Left colon (tissue), 2 donors: ENCODE measurements around the gene RRP8. TPM values are rescaled to one million over a fixed set of nuclear protein-coding genes. Genes with fewer than 3 reads are reported as not detected.
A peak's percentile ranks its signal among the peaks of the same experiment; 100 is the strongest.

Experiments used
- ATAC-seq: fragments of 200-7000 bp; cut with Tn5 transposase; one replicate; pipeline ENCODE4 v1.9.1; 2020; ENCODE audit warnings: mild to moderate bottlenecking, moderate library complexity
- DNase-seq, 2 donors: peaks; one replicate each; pipeline ENCODE4 v3.0.0-alpha.2; 2020
- intact Hi-C, 2 donors: fragments of 100-400 bp; cut with DNase I in 1 of 2; cut with micrococcal nuclease in 1 of 2; formaldehyde crosslinking; loops; one replicate each; pipeline versions ENCODE4 v1.11.2 to v1.14.0; 2022; cut with DNase I, micrococcal nuclease
- total RNA-seq, 2 donors: library from RNA; stranded (reverse); fragmentation: NEBNext Ultra II Directional; extraction: Animal tissue kit (Norgen Biotek cat#: 25700); gene quantifications; one replicate each; pipeline ENCODE4 v1.2.1, GENCODE V29; 2021
- donor health status: DM: no; HTN: no; CAD: no.
- donor health status: DM: yes; HTN: yes; CAD: no.

Gene RRP8
- total RNA-seq, 2 donors from 2014 or later: 16.5 to 16.8 TPM

GRCh38 chr11:6634534-6634933 is 31.1 kb upstream of the RRP8 start:
- intact Hi-C loops: no loop called here
- DNase-seq: no peak
- ATAC-seq: no peak

- no peak for DNase-seq
- intact Hi-C loops: no loop called here
- ATAC-seq: no peak
Observed at GRCh38 chr11:6633422-6634408, 30.3 kb upstream of the RRP8 start.

- ATAC-seq (no peak), DNase-seq (no peak)
- intact Hi-C loops: no loop called here
Observed at GRCh38 chr11:6632116-6633073, 29.0 kb upstream of the RRP8 start.

- intact Hi-C loops: no loop called here
- DNase-seq: peak in 1 of 2 donors; percentile 18
- no peak for ATAC-seq
Observed at GRCh38 chr11:6631361-6631890, 28.0 kb upstream of the RRP8 start.

GRCh38 chr11:6630632-6631291 is 27.3 kb upstream of the RRP8 start:
- ATAC-seq: no peak
- intact Hi-C loops: no loop called here
- peak in 1 of 2 donors; percentile 21 for DNase-seq

GRCh38 chr11:6629892-6630631 is 26.6 kb upstream of the RRP8 start:
- peak; percentile 71 for ATAC-seq
- intact Hi-C loops: no loop called here
- DNase-seq: peak in 1 of 2 donors; percentile 51

GRCh38 chr11:6629573-6629891 is 26.1 kb upstream of the RRP8 start:
- intact Hi-C loops: no loop called here
- DNase-seq (no peak), ATAC-seq (no peak)

GRCh38 chr11:6628526-6628925 is 25.1 kb upstream of the RRP8 start:
- no peak for ATAC-seq
- intact Hi-C loops: no loop called here
- DNase-seq: no peak

GRCh38 chr11:6627762-6628241 is 24.4 kb upstream of the RRP8 start:
- ATAC-seq (no peak), DNase-seq (no peak)
- intact Hi-C loops: no loop called here

GRCh38 chr11:6626971-6627761 is 23.8 kb upstream of the RRP8 start:
- intact Hi-C loops: no loop called here
- no peak for DNase-seq
- ATAC-seq: no peak

GRCh38 chr11:6625832-6626420 is 22.5 kb upstream of the RRP8 start:
- DNase-seq (peak in 1 of 2 donors; percentile 6), ATAC-seq (no peak)
- intact Hi-C loops: no loop called here

- intact Hi-C loops: no loop called here
- DNase-seq (peak in 1 of 2 donors; percentile 18), ATAC-seq (no peak)
Observed at GRCh38 chr11:6625156-6625831, 21.9 kb upstream of the RRP8 start.

- no peak for ATAC-seq
- DNase-seq: peak in 1 of 2 donors; percentile 21
- intact Hi-C loops: no loop called here
Observed at GRCh38 chr11:6623391-6624363, 20.3 kb upstream of the RRP8 start.

- DNase-seq: peak in 1 of 2 donors; percentile 22
- no peak for ATAC-seq
- intact Hi-C loops: no loop called here
Observed at GRCh38 chr11:6622261-6623171, 19.1 kb upstream of the RRP8 start.
